GM19467 (cell line): ENCODE data around the gene OR14C36.
"Not testable (repeated sequence)": the region's sequence is repeated elsewhere in the genome, so short reads cannot be mapped to it uniquely, and the experiment has no call there.

Experiments
- ATAC-seq: cut with Tn5 transposase; IDR thresholded peaks from one replicate; pipeline ENCODE4 v1.9.1; 2021; ENCODE audit warnings: mild to moderate bottlenecking, moderate library complexity; ENCODE audit not compliant: unreplicated experiment

OR14C36 gene

GRCh38 chr1:248348475-248348874, at the start of gene OR14C36:
Gene OR14C36, plus strand, starts transcription at chr1:248348775. Its CDS starts 0 bp downstream, at chr1:248348775.
- no peak for ATAC-seq

- no peak for ATAC-seq
Measured at GRCh38 chr1:248303324-248303723, 45.3 kb upstream of the OR14C36 start, which contains the start of gene OR2T12. Gene OR2T12, minus strand, starts transcription at chr1:248303424. Its CDS starts 7,846 bp downstream, at chr1:248295578.

GRCh38 chr1:248305672-248306071, 42.9 kb upstream of the OR14C36 start:
- ATAC-seq = not testable (repeated sequence)

GRCh38 chr1:248306103-248306502, 42.5 kb upstream of the OR14C36 start:
- no peak for ATAC-seq

GRCh38 chr1:248306740-248307139, 41.8 kb upstream of the OR14C36 start:
- ATAC-seq = not testable (repeated sequence)

GRCh38 chr1:248316796-248317195, 31.8 kb upstream of the OR14C36 start:
- ATAC-seq = no peak

GRCh38 chr1:248324468-248324867, 24.1 kb upstream of the OR14C36 start, which contains the start of gene OR2M7:
Gene OR2M7, minus strand, starts transcription at chr1:248324568. Its CDS starts 0 bp downstream, at chr1:248324568.
- no peak for ATAC-seq

GRCh38 chr1:248343451-248343850, 5.1 kb upstream of the OR14C36 start:
- ATAC-seq = no peak

GRCh38 chr1:248359415-248359814, 10.8 kb downstream of the OR14C36 start:
- no peak for ATAC-seq

GRCh38 chr1:248361121-248361715, 12.6 kb downstream of the OR14C36 start, which contains the start of gene OR2T4:
Gene OR2T4, plus strand, starts transcription at chr1:248361665. Its CDS starts 0 bp downstream, at chr1:248361665.
- ATAC-seq = no peak

GRCh38 chr1:248366609-248367008, 18.0 kb downstream of the OR14C36 start:
- ATAC-seq = no peak

- no peak for ATAC-seq
Measured at GRCh38 chr1:248372394-248372793, 23.8 kb downstream of the OR14C36 start.

- ATAC-seq = no peak
Measured at GRCh38 chr1:248373761-248374160, 25.2 kb downstream of the OR14C36 start.

- ATAC-seq = no peak
Measured at GRCh38 chr1:248375446-248375845, 26.9 kb downstream of the OR14C36 start, which contains the start of gene OR2T6. Gene OR2T6, plus strand, starts transcription at chr1:248375746. Its CDS starts 11,863 bp downstream, at chr1:248387609.

- no peak for ATAC-seq
Measured at GRCh38 chr1:248376916-248377315, 28.3 kb downstream of the OR14C36 start.

- ATAC-seq = no peak
Measured at GRCh38 chr1:248380854-248381253, 32.3 kb downstream of the OR14C36 start.

GRCh38 chr1:248388426-248388825, 39.9 kb downstream of the OR14C36 start:
- ATAC-seq = no peak

- ATAC-seq = no peak
Measured at GRCh38 chr1:248393050-248393449, 44.5 kb downstream of the OR14C36 start.
